ENCODE data around the gene TBCD.

The TBCD gene

DNA sequence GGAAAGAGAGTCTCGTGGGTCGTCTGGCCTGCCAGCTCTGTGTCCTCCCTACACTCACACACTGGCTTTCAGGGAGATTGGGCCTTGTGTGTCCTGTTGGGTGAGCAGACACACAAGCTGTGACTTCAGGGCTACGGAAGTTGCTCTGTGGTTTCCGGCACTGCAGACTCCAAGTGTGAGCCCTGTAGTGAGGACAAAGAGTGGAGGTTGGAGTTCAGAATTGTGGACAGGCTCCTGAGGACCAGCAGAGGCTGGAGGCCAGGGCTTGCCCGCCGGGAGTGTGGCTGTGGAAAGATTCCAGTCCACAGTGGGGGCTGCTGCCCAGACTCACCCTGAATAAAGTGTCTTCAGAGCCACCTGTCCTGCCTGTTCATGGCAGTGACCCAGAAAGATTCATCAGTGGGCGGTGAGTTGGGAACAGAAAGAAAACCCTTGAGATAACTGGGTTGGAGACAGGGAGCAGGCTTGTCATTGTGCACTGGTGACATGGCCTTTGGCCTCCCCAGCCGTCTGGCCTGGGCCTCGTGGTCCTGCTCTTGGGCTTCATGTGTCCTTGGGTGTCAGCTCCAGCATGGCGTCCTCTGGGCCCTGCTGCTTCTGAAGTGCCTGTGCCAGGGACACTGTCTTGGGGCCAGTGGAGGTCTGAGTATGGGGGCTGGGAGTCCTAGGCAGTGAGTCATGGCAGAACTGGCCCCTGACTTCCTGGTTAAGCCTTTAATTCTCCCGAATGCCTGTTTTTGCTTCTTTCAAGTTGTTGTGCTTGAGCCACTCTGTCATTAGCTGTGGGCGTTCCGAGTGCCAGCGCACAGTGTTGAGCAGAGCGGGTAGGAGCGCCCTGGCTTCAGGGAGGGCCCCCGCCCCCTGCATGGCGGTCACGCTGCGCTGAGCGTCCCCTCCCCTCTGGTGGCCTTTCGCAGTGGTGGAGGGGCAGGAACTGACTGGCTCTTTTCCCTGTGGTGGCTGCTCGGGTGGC lies 107.9 kb downstream of the TBCD start:
- peak; percentile 71 for DNase-seq

DNA sequence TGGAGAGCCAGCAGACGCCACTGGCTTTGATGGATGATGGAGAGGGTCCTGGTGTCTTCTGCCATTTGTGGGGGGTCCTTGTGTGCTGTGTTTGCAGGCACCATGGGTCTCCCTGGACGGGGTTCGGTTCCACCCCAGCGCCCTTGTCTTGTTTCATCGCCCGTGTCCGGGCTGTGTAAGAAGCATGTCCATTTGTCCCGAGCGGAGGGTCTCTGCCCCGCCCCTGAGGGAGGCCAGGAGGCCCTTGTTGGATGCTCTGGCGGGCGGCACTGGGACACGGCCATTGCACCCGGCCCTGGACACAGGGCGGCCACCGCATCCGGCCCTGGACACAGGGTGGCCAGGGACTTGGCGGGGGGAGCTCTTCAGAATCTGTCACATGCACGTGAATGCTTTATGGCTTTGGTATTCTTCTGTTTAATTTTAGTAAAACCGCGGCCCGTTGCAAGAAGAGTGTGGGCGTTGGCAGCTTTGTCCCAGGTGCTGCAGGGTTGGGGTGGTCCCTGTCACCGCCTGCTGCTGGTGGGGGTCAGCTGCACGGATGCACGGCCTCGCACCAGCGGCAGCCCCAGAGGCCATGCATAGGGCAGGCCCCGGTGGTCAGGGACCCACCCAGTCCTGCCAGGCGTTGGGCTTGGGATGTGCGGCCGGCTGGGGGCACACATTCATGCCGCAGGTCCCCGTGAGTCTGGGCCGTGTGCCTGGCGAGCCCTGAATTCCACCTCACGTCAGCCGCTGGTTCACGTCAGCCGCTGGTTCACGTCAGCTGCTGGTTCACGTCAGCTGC lies 108.9 kb downstream of the TBCD start:
- no peak for DNase-seq

- no peak for DNase-seq
Measured at GRCh38 chr17:82861393-82861775, 109.5 kb downstream of the TBCD start.

GRCh38 chr17:82862191-82862590 lies 110.3 kb downstream of the TBCD start:
- DNase-seq = no peak

DNA sequence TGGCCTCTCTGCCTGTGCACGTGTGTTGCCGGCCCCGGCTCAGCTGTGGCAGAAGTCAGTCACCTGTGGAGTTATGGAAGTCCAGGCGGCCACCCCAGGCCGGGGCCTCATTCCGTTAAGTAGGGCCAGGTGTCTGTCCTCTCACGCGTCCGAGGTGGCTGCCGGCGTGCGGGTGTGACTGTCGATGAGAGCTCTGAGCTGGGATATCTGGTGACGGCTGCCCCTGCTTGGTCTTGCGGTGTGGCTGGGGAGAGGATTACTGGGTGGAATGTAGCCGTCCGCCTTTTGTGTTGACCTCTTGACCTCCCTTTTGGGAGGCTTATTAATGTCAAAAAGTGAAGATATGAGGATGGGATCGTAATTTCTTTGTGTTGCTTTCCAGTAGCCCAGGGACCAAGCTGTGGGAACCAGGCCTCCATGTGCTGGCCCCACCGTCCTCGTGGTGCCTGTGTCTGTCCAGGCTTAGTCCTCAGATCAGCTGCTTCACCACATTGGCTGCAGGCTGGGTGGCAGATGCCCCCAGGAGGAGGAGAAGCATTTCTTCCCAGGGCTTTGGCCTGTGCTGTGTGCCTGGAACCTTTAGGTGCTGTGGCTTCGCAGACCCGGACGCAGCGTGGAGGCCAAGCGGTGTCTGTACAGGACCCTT lies 111.0 kb downstream of the TBCD start:
- no peak for DNase-seq

GRCh38 chr17:82863383-82863940 lies 111.6 kb downstream of the TBCD start:
- DNase-seq = no peak

DNA sequence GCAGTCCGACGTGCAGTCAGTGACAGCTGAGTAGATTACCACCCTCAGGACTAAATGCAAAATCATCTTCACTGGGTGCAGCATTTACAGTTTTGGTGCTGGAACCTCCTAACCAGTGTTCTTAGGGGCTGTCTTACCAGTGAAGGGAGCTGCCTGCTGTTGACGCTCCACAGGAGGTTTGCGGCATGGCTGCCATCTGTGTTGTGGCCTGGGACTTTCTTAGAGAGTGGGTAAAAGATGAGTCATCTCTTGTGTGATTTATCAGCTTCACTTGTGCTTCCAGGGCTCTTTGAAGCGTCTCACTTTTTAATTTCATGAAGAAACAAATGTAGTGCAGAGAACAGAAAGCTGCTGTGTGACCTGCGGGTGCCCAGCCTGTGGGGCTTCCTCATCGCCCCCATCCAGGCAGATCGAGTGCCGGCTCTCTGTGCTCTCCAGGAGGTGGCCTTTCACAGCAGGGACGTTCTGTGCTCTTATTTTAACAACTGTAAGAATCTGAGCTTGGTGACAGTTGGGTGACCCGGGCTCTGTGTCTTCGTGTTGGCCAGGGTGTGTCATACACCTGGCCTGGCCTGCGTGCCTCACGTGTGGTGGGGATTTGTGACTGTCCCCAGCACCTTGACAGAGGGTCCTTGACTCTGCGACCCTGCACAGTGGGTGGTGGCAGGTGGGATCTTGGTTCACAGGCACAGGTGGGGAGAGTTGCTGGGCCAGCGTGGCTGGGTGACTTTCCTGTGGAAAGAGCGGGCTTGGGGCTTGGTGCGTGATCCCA lies 112.3 kb downstream of the TBCD start:
- peak; percentile 91 for DNase-seq

- no peak for DNase-seq
Measured at GRCh38 chr17:82864713-82865248, 112.9 kb downstream of the TBCD start.

- no peak for DNase-seq
Measured at GRCh38 chr17:82865274-82865673, 113.4 kb downstream of the TBCD start.

DNA sequence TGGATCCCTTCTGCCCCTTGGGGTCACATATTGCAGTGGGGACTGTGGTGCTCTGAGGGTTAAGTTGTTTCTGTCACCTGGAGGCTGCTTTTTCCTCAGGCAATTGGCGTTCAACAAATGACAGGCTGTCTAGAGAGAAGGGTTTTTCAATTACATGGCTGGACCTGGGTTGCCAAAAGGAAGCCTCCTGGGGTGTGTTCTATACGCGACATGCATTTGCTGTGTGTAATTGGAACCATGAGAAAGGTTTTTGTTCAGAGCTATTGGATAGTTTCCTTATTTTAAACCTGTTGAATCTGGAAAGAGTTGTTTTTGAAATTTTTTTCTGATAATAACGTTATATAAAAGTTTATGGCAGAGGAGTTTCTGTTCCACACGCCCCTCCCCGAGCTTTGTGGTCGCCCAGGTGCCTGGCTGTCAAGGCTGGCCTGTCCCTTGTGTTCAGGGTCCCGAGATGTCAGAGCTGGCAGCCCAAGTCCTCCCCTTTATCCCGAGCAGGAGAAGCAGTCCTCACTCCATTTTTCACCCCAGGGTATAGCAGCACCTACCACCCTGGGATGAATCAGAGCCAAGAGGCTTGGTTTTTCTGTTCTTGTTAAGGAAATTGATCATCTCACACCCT lies 114.0 kb downstream of the TBCD start:
- no peak for DNase-seq

DNA sequence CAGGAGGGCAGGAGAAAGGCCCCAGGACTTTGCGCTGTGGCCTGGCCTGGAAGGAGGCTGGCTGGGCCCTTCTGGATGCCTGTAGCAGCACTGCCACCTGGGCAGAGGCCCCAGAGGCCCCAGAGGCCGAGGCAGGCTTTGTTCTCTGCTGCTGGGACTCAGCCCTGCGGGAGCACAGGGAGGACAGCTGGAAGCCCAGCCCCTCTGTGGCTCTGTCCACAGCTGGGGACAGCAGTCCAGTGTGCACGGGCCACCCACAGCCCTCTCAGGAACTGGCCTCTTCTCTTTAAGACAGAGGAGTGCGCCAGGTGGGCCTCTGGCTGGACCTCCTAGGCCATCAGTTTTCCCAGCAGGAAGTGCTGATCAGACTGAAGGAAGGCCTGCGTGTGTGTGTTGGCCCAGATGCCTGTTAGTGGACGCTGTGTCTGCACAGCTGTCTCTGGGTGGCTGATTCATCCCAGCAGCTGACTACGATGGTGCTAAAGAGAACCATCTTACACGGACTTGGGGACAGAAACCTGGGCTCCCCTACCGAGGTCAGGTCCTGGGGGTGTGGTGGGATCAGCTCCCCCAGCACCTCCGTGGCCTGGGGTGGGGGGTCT lies 114.8 kb downstream of the TBCD start:
- no peak for DNase-seq

DNA sequence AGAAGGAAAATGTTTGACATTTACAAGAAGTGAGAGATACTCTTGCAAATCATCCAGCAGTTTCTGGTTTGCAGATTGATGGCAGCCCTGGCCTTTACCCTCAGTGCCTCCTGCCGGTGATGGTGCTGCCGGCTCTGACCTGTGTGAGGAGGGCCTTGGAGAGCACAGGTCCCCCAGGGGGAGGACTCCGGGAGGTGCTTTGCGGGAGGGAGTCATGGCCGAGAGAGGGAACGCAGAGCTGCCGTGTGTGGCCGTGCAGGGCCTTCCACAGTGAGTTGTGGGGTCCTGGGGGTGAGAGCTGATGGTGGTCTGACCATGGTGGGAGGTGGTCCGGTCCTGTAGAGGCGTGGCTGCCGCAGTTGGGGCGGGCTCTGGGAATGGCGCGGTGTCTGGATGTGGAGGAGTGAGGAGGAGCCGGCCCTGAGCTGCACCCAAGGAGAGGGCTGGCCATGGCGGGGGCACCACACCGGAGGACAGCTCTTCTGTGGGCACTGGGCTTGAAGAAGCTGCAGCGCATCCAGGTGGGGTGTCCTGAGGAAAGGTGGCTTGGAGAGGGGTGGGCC lies 116.0 kb downstream of the TBCD start:
- no peak for DNase-seq

GRCh38 chr17:82868715-82869131 lies 116.9 kb downstream of the TBCD start:
- no peak for DNase-seq

- DNase-seq = no peak
Measured at GRCh38 chr17:82869536-82869935, 117.7 kb downstream of the TBCD start.

GRCh38 chr17:82870091-82870491 lies 118.2 kb downstream of the TBCD start:
- DNase-seq = no peak

DNA sequence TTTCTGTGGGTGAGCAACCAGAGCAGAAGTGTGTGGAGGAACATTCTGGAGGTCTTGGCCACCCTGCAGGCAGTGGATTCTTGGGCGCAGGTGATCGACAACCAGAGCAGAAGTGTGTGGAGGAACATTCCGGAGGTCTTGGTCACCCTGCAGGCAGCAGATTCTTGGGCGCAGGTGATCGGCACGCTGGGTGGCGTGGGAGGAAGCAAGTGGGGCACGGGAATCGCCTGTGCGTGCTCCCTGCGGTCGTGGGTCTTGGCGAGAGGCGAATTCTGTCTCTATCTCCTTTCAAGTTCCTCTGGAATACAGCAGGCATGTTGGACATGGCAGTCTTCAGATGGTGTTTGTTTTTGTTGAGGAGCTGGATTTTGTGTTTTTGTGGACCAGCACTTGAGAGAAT lies 118.7 kb downstream of the TBCD start:
- no peak for DNase-seq

GRCh38 chr17:82871056-82871775 lies 119.4 kb downstream of the TBCD start:
- DNase-seq = no peak

- no peak for DNase-seq
Measured at GRCh38 chr17:82871776-82872561, 120.1 kb downstream of the TBCD start.
